ENCODE results near the gene SRGAP3. TPM values are rescaled to one million over a fixed set of nuclear protein-coding genes. Genes with fewer than 3 reads are reported as not detected.

The SRGAP3 gene
- total RNA-seq, 1 experiment from 2014 or later, result 1.3 TPM

DNA sequence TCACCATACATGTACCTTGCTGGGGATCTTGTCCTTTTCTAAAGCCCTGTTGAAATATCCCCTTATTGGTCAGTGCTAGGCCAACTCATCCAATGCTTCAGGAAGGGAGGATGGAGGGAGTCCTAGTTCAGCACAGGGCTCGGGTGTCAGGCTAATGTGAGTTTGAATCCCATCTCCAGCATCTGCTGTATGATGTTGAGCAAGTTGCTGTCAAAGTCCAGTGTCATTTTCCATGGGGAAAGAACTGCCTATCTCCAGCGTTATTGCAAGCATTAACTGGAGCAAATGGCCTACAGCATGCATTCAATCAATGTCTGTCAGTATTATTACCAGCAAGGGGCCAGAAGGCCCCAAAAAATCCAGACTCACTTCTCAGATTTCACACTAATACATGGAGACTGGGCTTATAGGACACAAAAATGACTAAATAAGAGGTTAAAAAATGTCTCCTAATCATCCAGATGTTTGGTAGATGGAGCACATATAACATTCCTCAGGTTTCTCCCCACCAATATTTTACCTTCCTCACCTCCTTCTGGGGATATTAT lies 40.8 kb downstream of the SRGAP3 start:
- H3K4me3 ChIP-seq (ENCODE audit: low read length), result no peak overlapping the region
- H2AFZ ChIP-seq (ENCODE audit: low read length), result no peak overlapping the region
- no peak overlapping the region for H3K9ac ChIP-seq (ENCODE audit: low read length)
- H3K9me3 ChIP-seq (ENCODE audit: low read length), result no peaks in the 10 kb centered on the region
- H3K79me2 ChIP-seq (ENCODE audit: low read length), result no peaks in the 10 kb centered on the region
- H4K20me1 ChIP-seq (ENCODE audit: insufficient read depth, low read depth, low read length), result no peaks in the 10 kb centered on the region
- H3K27ac ChIP-seq (ENCODE audit: low read length), result no peak overlapping the region
- H3K27me3 ChIP-seq (ENCODE audit: low read length), result no peaks in the 10 kb centered on the region
- H3K4me2 ChIP-seq (ENCODE audit: low read depth, low read length, poor library complexity, severe bottlenecking), result no peak overlapping the region
- H3K4me1 ChIP-seq (ENCODE audit: low read length), result no peaks in the 10 kb centered on the region
- H3K36me3 ChIP-seq (ENCODE audit: insufficient read depth, low read length), result no peaks in the 10 kb centered on the region
- no peaks in the 10 kb centered on the region for H3K9me2 ChIP-seq (replicated peaks; ENCODE audit: insufficient read depth, low read length)
- DNase-seq, result no peak

DNA sequence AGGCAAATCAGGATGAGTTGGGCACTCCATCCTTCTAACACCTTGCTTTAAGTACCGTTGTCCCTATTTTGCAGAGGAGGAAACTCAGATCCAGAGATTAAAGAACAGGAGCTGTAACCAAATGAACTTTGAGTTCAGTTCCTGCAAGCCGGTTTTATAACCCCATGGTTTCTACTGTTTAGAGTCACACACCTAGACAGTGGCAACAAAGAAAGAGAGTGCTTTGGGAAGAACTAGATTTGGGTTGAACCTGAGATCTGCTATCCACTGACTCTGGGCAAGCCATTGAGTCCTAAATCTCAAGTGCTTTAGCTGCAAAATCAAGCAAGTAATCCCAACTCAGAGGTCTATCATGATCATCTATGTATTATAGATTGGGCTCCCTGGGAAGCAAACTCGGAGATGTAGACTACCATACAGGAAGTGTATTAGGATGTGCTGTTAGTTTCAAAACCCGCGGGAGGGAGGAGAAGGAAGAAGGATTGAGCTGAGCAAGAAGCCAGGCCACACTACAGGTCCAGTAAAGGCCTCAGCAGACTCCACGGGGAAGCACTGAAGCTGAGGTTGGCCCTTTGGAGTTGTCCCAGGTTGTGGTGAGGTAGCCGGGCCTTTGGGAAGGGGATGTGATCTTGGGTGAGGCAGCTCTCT lies 42.2 kb downstream of the SRGAP3 start:
- no peaks in the 10 kb centered on the region for H4K20me1 ChIP-seq (ENCODE audit: insufficient read depth, low read depth, low read length)
- no peak overlapping the region for H3K4me3 ChIP-seq (ENCODE audit: low read length)
- no peak overlapping the region for H2AFZ ChIP-seq (ENCODE audit: low read length)
- no peaks in the 10 kb centered on the region for H3K4me1 ChIP-seq (ENCODE audit: low read length)
- H3K9me2 ChIP-seq (replicated peaks; ENCODE audit: insufficient read depth, low read length), result no peaks in the 10 kb centered on the region
- no peak overlapping the region for H3K4me2 ChIP-seq (ENCODE audit: low read depth, low read length, poor library complexity, severe bottlenecking)
- no peaks in the 10 kb centered on the region for H3K9me3 ChIP-seq (ENCODE audit: low read length)
- no peak for DNase-seq
- H3K27ac ChIP-seq (ENCODE audit: low read length), result no peak overlapping the region
- no peaks in the 10 kb centered on the region for H3K27me3 ChIP-seq (ENCODE audit: low read length)
- H3K36me3 ChIP-seq (ENCODE audit: insufficient read depth, low read length), result no peaks in the 10 kb centered on the region
- H3K79me2 ChIP-seq (ENCODE audit: low read length), result no peaks in the 10 kb centered on the region
- no peak overlapping the region for H3K9ac ChIP-seq (ENCODE audit: low read length)

DNA sequence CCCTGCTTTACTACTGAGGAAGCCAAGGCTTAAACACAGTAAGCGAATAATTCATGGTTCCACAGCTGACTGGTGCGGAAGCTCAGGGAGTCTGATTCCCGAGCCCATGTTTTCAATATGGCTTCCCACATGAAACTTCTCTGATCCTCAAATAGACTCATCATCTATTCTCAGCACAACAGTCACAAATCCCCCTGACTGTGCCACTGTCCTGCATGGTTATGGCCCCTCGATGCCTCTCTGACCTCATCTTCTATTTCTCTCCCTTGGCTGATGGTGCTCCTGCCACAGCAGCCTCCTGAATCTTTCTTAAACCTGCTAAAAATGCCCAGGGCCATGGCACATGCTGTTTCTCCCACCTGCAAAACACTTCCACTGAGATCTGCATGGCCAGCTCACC lies 43.2 kb downstream of the SRGAP3 start:
- Histone ChIP-seq H3K79me2 (ENCODE audit: low read length) (no peaks in the 10 kb centered on the region), H3K27ac (ENCODE audit: low read length) (no peak overlapping the region), H3K4me3 (ENCODE audit: low read length) (no peak overlapping the region), H3K4me2 (ENCODE audit: low read depth, low read length, poor library complexity, severe bottlenecking) (no peak overlapping the region), H3K27me3 (ENCODE audit: low read length) (no peaks in the 10 kb centered on the region), H3K4me1 (ENCODE audit: low read length) (no peaks in the 10 kb centered on the region), H3K9me2 (replicated peaks; ENCODE audit: insufficient read depth, low read length) (no peaks in the 10 kb centered on the region), H3K36me3 (ENCODE audit: insufficient read depth, low read length) (no peaks in the 10 kb centered on the region), H2AFZ (ENCODE audit: low read length) (no peak overlapping the region), H4K20me1 (ENCODE audit: insufficient read depth, low read depth, low read length) (no peaks in the 10 kb centered on the region), H3K9me3 (ENCODE audit: low read length) (no peaks in the 10 kb centered on the region), H3K9ac (ENCODE audit: low read length) (no peak overlapping the region)
- no peak for DNase-seq

DNA sequence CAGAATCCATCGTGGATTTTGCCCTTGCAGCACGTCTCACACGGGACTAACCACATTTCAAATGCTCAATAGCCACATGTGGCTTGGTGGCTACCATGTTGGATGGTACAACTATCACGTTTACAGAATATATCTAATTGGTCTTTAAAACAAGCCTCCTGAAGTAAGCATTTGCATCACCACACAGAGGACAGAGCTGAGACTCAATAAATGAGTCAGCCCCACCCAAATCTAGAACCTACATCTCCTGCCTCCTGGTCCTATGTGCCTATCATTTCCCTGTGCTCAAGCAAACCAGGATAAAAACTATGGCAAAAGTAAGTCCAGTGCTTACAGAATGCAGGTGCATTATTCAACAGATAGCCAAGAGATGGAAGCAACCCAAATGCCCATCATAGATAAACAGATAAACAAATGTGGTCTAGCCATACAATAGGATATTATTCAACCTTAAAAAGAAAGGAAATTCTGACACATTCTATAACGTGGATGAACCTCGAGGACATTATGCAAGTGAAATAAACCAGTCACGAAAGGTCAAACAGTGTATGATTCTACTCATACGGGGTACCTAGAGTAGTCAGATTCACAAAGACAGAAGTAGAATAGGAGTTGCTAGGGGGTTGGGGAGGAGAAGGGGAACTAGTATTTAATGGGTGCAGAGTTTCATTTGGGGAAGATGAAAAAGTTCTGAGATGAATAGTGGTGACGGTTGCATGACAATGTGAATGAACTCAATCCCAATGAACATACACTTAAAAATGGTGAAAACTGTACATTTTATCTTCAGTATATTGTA lies 43.9 kb downstream of the SRGAP3 start:
- H3K27ac ChIP-seq (ENCODE audit: low read length), result no peak overlapping the region
- no peaks in the 10 kb centered on the region for H3K4me1 ChIP-seq (ENCODE audit: low read length)
- H3K36me3 ChIP-seq (ENCODE audit: insufficient read depth, low read length), result no peaks in the 10 kb centered on the region
- no peaks in the 10 kb centered on the region for H3K27me3 ChIP-seq (ENCODE audit: low read length)
- H3K9me3 ChIP-seq (ENCODE audit: low read length), result no peaks in the 10 kb centered on the region
- no peaks in the 10 kb centered on the region for H3K9me2 ChIP-seq (replicated peaks; ENCODE audit: insufficient read depth, low read length)
- no peak overlapping the region for H2AFZ ChIP-seq (ENCODE audit: low read length)
- H3K9ac ChIP-seq (ENCODE audit: low read length), result no peak overlapping the region
- no peak overlapping the region for H3K4me2 ChIP-seq (ENCODE audit: low read depth, low read length, poor library complexity, severe bottlenecking)
- no peak for DNase-seq
- no peak overlapping the region for H3K4me3 ChIP-seq (ENCODE audit: low read length)
- H3K79me2 ChIP-seq (ENCODE audit: low read length), result no peaks in the 10 kb centered on the region
- no peaks in the 10 kb centered on the region for H4K20me1 ChIP-seq (ENCODE audit: insufficient read depth, low read depth, low read length)

DNA sequence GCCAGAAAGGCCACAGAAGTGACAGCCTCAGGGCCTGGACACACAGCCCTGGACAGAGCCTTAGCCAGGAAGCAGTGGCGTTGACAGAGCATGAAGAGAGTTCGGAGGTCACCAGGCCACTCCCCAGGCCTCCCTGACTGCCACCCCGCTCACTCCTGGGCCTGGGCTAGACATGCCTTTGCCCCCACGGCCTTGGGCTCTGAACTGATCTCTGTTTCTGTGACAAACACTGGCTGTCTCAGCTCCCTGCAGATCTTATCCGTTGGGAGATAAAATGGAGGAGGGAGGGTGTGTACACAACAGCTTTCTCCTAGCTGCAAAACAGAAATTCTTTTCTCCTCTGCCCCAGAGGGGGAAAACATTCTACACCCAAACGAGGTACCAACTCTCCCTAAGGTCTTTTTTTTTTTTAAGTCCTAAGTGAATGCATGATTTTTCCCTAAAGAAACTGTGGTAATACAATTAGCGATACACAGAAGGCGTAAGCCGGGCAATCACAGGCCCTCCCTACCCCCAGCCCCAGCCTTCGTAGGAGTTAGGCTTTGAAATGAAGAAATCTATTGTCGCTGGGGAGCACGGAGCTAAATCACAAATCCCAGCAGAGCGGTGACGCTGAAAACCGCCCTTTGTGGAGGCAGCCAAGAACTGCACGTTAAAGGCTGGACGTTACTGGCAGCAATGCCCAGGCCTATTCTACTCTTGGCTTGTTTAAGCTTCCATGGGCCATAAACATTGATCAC lies 45.0 kb downstream of the SRGAP3 start:
- H3K9me3 ChIP-seq (ENCODE audit: low read length), result no peaks in the 10 kb centered on the region
- no peaks in the 10 kb centered on the region for H4K20me1 ChIP-seq (ENCODE audit: insufficient read depth, low read depth, low read length)
- no peak for DNase-seq
- no peaks in the 10 kb centered on the region for H3K36me3 ChIP-seq (ENCODE audit: insufficient read depth, low read length)
- no peak overlapping the region for H3K4me2 ChIP-seq (ENCODE audit: low read depth, low read length, poor library complexity, severe bottlenecking)
- no peak overlapping the region for H3K9ac ChIP-seq (ENCODE audit: low read length)
- H3K4me3 ChIP-seq (ENCODE audit: low read length), result no peak overlapping the region
- H3K9me2 ChIP-seq (replicated peaks; ENCODE audit: insufficient read depth, low read length), result no peaks in the 10 kb centered on the region
- no peaks in the 10 kb centered on the region for H3K27me3 ChIP-seq (ENCODE audit: low read length)
- H2AFZ ChIP-seq (ENCODE audit: low read length), result no peak overlapping the region
- no peak overlapping the region for H3K27ac ChIP-seq (ENCODE audit: low read length)
- no peaks in the 10 kb centered on the region for H3K79me2 ChIP-seq (ENCODE audit: low read length)
- H3K4me1 ChIP-seq (ENCODE audit: low read length), result no peaks in the 10 kb centered on the region

DNA sequence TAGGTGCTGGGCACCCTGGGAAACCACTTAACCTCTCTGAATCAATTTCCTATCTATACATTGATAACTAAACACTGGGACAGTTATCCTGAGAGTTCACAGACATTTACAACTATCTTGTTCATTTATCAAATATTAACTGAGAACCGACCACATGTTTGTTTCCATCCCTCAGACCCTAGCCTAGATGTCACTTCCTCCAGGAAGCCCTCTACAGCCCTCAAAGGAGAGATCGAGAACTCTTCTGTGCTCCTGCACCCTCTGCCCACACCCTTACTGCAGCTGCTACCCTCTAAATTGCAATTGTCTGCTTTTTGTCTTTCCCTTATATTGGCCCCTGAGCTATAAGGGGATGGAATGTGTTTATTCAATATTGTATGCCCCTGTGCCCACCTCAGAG lies 46.1 kb downstream of the SRGAP3 start:
- no peak overlapping the region for H2AFZ ChIP-seq (ENCODE audit: low read length)

DNA sequence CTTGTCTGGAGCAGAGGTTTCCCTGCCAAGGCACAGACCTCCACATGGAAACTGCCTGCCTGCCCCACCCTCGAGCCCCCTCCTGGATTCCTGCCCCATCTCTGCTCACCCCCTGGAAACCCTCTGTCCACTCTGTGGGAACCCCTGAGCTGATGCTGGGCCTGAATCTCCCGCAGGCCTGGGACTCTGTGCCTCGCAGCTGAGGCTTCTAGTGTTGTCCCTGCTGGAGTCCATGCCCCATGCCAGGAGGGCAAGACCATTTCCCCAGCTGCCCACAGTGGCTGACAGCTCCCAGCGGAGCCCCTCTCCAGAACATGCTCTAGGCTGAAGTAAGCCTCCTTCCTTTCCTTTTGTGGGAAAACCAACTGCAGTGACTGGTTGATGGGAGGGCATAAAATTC lies 46.9 kb downstream of the SRGAP3 start:
- no peak overlapping the region for H3K4me3 ChIP-seq (ENCODE audit: low read length)
- H3K79me2 ChIP-seq (ENCODE audit: low read length), result no peaks in the 10 kb centered on the region
- no peak overlapping the region for H3K27ac ChIP-seq (ENCODE audit: low read length)
- H3K9ac ChIP-seq (ENCODE audit: low read length), result no peak overlapping the region
- no peaks in the 10 kb centered on the region for H3K9me3 ChIP-seq (ENCODE audit: low read length)
- no peaks in the 10 kb centered on the region for H3K36me3 ChIP-seq (ENCODE audit: insufficient read depth, low read length)
- no peak overlapping the region for H2AFZ ChIP-seq (ENCODE audit: low read length)
- H3K27me3 ChIP-seq (ENCODE audit: low read length), result no peaks in the 10 kb centered on the region
- H3K4me2 ChIP-seq (ENCODE audit: low read depth, low read length, poor library complexity, severe bottlenecking), result no peak overlapping the region
- no peaks in the 10 kb centered on the region for H4K20me1 ChIP-seq (ENCODE audit: insufficient read depth, low read depth, low read length)
- DNase-seq, result no peak
- H3K4me1 ChIP-seq (ENCODE audit: low read length), result no peaks in the 10 kb centered on the region
- no peaks in the 10 kb centered on the region for H3K9me2 ChIP-seq (replicated peaks; ENCODE audit: insufficient read depth, low read length)

More for the DNA sequence above, 46.1 kb downstream of the SRGAP3 start:
- H3K9ac ChIP-seq (ENCODE audit: low read length), result no peak overlapping the region
- H3K9me2 ChIP-seq (replicated peaks; ENCODE audit: insufficient read depth, low read length), result no peaks in the 10 kb centered on the region
- H4K20me1 ChIP-seq (ENCODE audit: insufficient read depth, low read depth, low read length), result no peaks in the 10 kb centered on the region
- H3K4me3 ChIP-seq (ENCODE audit: low read length), result no peak overlapping the region
- no peak overlapping the region for H3K27ac ChIP-seq (ENCODE audit: low read length)
- no peaks in the 10 kb centered on the region for H3K9me3 ChIP-seq (ENCODE audit: low read length)
- H3K4me1 ChIP-seq (ENCODE audit: low read length), result no peaks in the 10 kb centered on the region
- no peak for DNase-seq
- no peaks in the 10 kb centered on the region for H3K79me2 ChIP-seq (ENCODE audit: low read length)
- H3K4me2 ChIP-seq (ENCODE audit: low read depth, low read length, poor library complexity, severe bottlenecking), result no peak overlapping the region
- no peaks in the 10 kb centered on the region for H3K36me3 ChIP-seq (ENCODE audit: insufficient read depth, low read length)
- H3K27me3 ChIP-seq (ENCODE audit: low read length), result no peaks in the 10 kb centered on the region

DNA sequence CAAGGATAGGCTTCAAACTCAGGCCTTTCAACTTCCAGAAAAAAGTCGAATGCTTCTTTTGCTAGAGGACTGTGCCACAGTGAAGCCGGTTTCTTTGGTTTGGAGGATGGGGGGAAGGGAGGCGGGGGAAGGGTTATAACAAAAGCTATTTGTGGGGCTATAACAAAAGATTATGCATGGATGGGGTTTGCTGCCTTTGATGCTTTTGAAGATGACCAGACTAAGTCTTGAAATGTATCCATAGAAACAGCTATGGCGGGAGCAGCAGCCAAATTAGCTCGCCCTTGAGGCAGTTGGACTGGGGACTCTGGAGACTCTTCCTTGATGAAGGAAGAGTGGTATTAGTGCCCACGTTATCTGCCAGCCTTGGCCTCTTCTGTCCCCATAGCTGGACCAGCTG lies 47.5 kb downstream of the SRGAP3 start:
- Histone ChIP-seq H3K27ac (ENCODE audit: low read length) (no peak overlapping the region), H3K4me2 (ENCODE audit: low read depth, low read length, poor library complexity, severe bottlenecking) (no peak overlapping the region), H3K27me3 (ENCODE audit: low read length) (no peaks in the 10 kb centered on the region), H3K36me3 (ENCODE audit: insufficient read depth, low read length) (no peaks in the 10 kb centered on the region), H4K20me1 (ENCODE audit: insufficient read depth, low read depth, low read length) (no peaks in the 10 kb centered on the region), H3K9ac (ENCODE audit: low read length) (no peak overlapping the region), H2AFZ (ENCODE audit: low read length) (no peak overlapping the region), H3K9me2 (replicated peaks; ENCODE audit: insufficient read depth, low read length) (no peaks in the 10 kb centered on the region), H3K4me3 (ENCODE audit: low read length) (no peak overlapping the region), H3K4me1 (ENCODE audit: low read length) (no peaks in the 10 kb centered on the region), H3K79me2 (ENCODE audit: low read length) (no peaks in the 10 kb centered on the region), H3K9me3 (ENCODE audit: low read length) (no peaks in the 10 kb centered on the region)
- DNase-seq, result no peak

Data from Karpas-422 (cell line).